Non-pigmented ciliary epithelial cell (primary cell): ENCODE results near the gene KAT7.
A peak's percentile ranks its signal among the peaks of the same experiment; 100 is the strongest.
"Not testable (repeated sequence)": the region's sequence is repeated elsewhere in the genome, so short reads cannot be mapped to it uniquely, and the experiment has no call there.

Source experiments
- DNase-seq: peaks from one replicate; pipeline ENCODE4 v3.0.0-alpha.2; 2010; ENCODE audit warnings: low read depth

KAT7 gene

GRCh38 chr17:49809056-49809455, 20.6 kb downstream of the KAT7 start:
- DNase-seq: no peak

- DNase-seq: no peak
Measured at GRCh38 chr17:49814781-49815529, 26.5 kb downstream of the KAT7 start.

GRCh38 chr17:49815761-49816281, 27.3 kb downstream of the KAT7 start:
- DNase-seq: no peak

GRCh38 chr17:49817993-49818392, 29.5 kb downstream of the KAT7 start:
- no peak for DNase-seq

GRCh38 chr17:49819138-49819537, 30.7 kb downstream of the KAT7 start:
- no peak for DNase-seq

- DNase-seq: no peak
Measured at GRCh38 chr17:49819651-49820050, 31.2 kb downstream of the KAT7 start.

GRCh38 chr17:49820773-49821172, 32.3 kb downstream of the KAT7 start:
- DNase-seq: no peak

- DNase-seq: no peak
Measured at GRCh38 chr17:49821466-49821865, 33.0 kb downstream of the KAT7 start.

GRCh38 chr17:49821916-49822315, 33.4 kb downstream of the KAT7 start:
- no peak for DNase-seq

- DNase-seq: no peak
Measured at GRCh38 chr17:49822829-49823228, 34.3 kb downstream of the KAT7 start.

GRCh38 chr17:49823614-49824013, 35.1 kb downstream of the KAT7 start:
- peak; percentile 52 for DNase-seq

GRCh38 chr17:49825645-49826044, 37.2 kb downstream of the KAT7 start:
- DNase-seq: no peak

GRCh38 chr17:49828325-49828724, 39.8 kb downstream of the KAT7 start:
- DNase-seq: not testable (repeated sequence)

GRCh38 chr17:49829026-49829425, 40.5 kb downstream of the KAT7 start:
- DNase-seq: no peak

- DNase-seq: no peak
Measured at GRCh38 chr17:49830605-49831004, 42.1 kb downstream of the KAT7 start.

GRCh38 chr17:49832840-49833599, 44.5 kb downstream of the KAT7 start:
- no peak for DNase-seq

GRCh38 chr17:49834118-49834743, 45.8 kb downstream of the KAT7 start:
- peak; percentile 61 for DNase-seq

GRCh38 chr17:49835472-49835871, 47.0 kb downstream of the KAT7 start:
- no peak for DNase-seq

GRCh38 chr17:49836111-49837030, 47.9 kb downstream of the KAT7 start:
- DNase-seq: no peak

- DNase-seq: no peak
Measured at GRCh38 chr17:49839455-49839854, 51.0 kb downstream of the KAT7 start.

GRCh38 chr17:49841548-49841947, 53.1 kb downstream of the KAT7 start:
- no peak for DNase-seq

GRCh38 chr17:49842371-49842770, 53.9 kb downstream of the KAT7 start:
- DNase-seq: no peak
